NCI-H526 treated with DMSO at 0.1 percent for 48 hours (cell line): ENCODE measurements around the gene DLG2.

ENCODE experiments used
- DNase-seq: peaks from one replicate; lab custom pipeline; 2025; lab: John Stamatoyannopoulos, UW

Gene DLG2

GRCh38 chr11:83715927-83716535, 1911.1 kb downstream of the DLG2 start:
- DNase-seq, result no peak

- no peak for DNase-seq
Observed at GRCh38 chr11:83713708-83714107, 1913.4 kb downstream of the DLG2 start.

- no peak for DNase-seq
Observed at GRCh38 chr11:83711106-83711527, 1916.0 kb downstream of the DLG2 start.

- no peak for DNase-seq
Observed at GRCh38 chr11:83709434-83709833, 1917.7 kb downstream of the DLG2 start.

GRCh38 chr11:83706566-83706965, 1920.6 kb downstream of the DLG2 start:
- DNase-seq, result no peak

GRCh38 chr11:83702796-83703195, 1924.3 kb downstream of the DLG2 start:
- DNase-seq, result no peak

GRCh38 chr11:83697518-83697917, 1929.6 kb downstream of the DLG2 start:
- no peak for DNase-seq

GRCh38 chr11:83695046-83695445, 1932.1 kb downstream of the DLG2 start:
- no peak for DNase-seq

- peak; percentile 45 for DNase-seq
Observed at GRCh38 chr11:83694191-83694910, 1932.8 kb downstream of the DLG2 start.

- DNase-seq, result no peak
Observed at GRCh38 chr11:83693306-83693992, 1933.7 kb downstream of the DLG2 start.

GRCh38 chr11:83692675-83693074, 1934.5 kb downstream of the DLG2 start:
- no peak for DNase-seq

GRCh38 chr11:83691451-83691950, 1935.6 kb downstream of the DLG2 start:
- DNase-seq, result no peak

- DNase-seq, result no peak
Observed at GRCh38 chr11:83689144-83689780, 1937.9 kb downstream of the DLG2 start.

GRCh38 chr11:83687787-83688186, 1939.4 kb downstream of the DLG2 start:
- DNase-seq, result no peak

- DNase-seq, result no peak
Observed at GRCh38 chr11:83685730-83686129, 1941.4 kb downstream of the DLG2 start.

GRCh38 chr11:83684071-83684470, 1943.1 kb downstream of the DLG2 start:
- DNase-seq, result no peak

GRCh38 chr11:83682611-83682973, 1944.6 kb downstream of the DLG2 start:
- peak; percentile 96 for DNase-seq

GRCh38 chr11:83681906-83682610, 1945.1 kb downstream of the DLG2 start:
- no peak for DNase-seq

- DNase-seq, result peak; percentile 99
Observed at GRCh38 chr11:83681031-83681781, 1945.9 kb downstream of the DLG2 start.

GRCh38 chr11:83680321-83680720, 1946.8 kb downstream of the DLG2 start:
- DNase-seq, result peak; percentile 83
